ENCODE results near the gene ATP5MC3. TPM values are rescaled to one million over a fixed set of nuclear protein-coding genes. Genes with fewer than 3 reads are reported as not detected.
A peak's percentile ranks its signal among the peaks of the same experiment; 100 is the strongest.

ATP5MC3 gene
- polyA plus RNA-seq, 1 donor from 2014 or later, result 303 TPM

GRCh38 chr2:175166216-175166824 lies 15.2 kb downstream of the ATP5MC3 start:
- H4K20me1 ChIP-seq (ENCODE audit: insufficient read depth), result peaks cover 8% of the 10 kb centered on the region
- H3K27ac ChIP-seq (ENCODE audit: low read length), result peak overlapping the region; percentile 99
- H3K79me2 ChIP-seq (replicated peaks; ENCODE audit: insufficient read depth, low read length), result peaks cover 59% of the 10 kb centered on the region

GRCh38 chr2:175164235-175164634 lies 17.3 kb downstream of the ATP5MC3 start:
- TF ChIP-seq RAD21 (conservative IDR thresholded peaks at IDR 0.05) (no peak), TAF1 (IDR thresholded peaks at IDR 0.05; ENCODE audit: low read depth) (no peak)
- TF ChIP-seq, protein P1, sequence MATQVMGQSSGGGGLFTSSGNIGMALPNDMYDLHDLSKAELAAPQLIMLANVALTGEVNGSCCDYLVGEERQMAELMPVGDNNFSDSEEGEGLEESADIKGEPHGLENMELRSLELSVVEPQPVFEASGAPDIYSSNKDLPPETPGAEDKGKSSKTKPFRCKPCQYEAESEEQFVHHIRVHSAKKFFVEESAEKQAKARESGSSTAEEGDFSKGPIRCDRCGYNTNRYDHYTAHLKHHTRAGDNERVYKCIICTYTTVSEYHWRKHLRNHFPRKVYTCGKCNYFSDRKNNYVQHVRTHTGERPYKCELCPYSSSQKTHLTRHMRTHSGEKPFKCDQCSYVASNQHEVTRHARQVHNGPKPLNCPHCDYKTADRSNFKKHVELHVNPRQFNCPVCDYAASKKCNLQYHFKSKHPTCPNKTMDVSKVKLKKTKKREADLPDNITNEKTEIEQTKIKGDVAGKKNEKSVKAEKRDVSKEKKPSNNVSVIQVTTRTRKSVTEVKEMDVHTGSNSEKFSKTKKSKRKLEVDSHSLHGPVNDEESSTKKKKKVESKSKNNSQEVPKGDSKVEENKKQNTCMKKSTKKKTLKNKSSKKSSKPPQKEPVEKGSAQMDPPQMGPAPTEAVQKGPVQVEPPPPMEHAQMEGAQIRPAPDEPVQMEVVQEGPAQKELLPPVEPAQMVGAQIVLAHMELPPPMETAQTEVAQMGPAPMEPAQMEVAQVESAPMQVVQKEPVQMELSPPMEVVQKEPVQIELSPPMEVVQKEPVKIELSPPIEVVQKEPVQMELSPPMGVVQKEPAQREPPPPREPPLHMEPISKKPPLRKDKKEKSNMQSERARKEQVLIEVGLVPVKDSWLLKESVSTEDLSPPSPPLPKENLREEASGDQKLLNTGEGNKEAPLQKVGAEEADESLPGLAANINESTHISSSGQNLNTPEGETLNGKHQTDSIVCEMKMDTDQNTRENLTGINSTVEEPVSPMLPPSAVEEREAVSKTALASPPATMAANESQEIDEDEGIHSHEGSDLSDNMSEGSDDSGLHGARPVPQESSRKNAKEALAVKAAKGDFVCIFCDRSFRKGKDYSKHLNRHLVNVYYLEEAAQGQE (IDR thresholded peaks at IDR 0.05; ENCODE audit: borderline replicate concordance), result no peak
- Histone ChIP-seq H3K9me2 (ENCODE audit: insufficient read depth, low read length) (no peaks in the 10 kb centered on the region), H3K4me2 (ENCODE audit: low read length) (no peak overlapping the region), H3K79me2 (replicated peaks; ENCODE audit: insufficient read depth, low read length) (peaks cover 80% of the 10 kb centered on the region), H3K27ac (ENCODE audit: low read length) (no peak overlapping the region), H3K9ac (ENCODE audit: low read length) (no peak overlapping the region), H2AFZ (ENCODE audit: low read depth, low read length) (no peak overlapping the region), H3K9me3 (ENCODE audit: low read length) (no peaks in the 10 kb centered on the region), H3K4me3 (ENCODE audit: low read length) (no peak overlapping the region), H3F3A (ENCODE audit: insufficient read depth, low read length, poor library complexity, severe bottlenecking) (no peaks in the 10 kb centered on the region), H3K27me3 (ENCODE audit: insufficient read depth, low read depth, low read length) (no peaks in the 10 kb centered on the region), H3K36me3 (ENCODE audit: insufficient read depth, low read length) (no peaks in the 10 kb centered on the region), H4K20me1 (ENCODE audit: insufficient read depth) (peaks cover 16% of the 10 kb centered on the region)

More at GRCh38 chr2:175166216-175166824, 15.2 kb downstream of the ATP5MC3 start:
- Histone ChIP-seq H3F3A (ENCODE audit: insufficient read depth, low read length, poor library complexity, severe bottlenecking) (no peaks in the 10 kb centered on the region), H3K36me3 (ENCODE audit: insufficient read depth, low read length) (no peaks in the 10 kb centered on the region), H2AFZ (ENCODE audit: low read depth, low read length) (no peak overlapping the region), H3K9ac (ENCODE audit: low read length) (peak overlapping the region; percentile 98), H3K9me3 (ENCODE audit: low read length) (no peaks in the 10 kb centered on the region), H3K27me3 (ENCODE audit: insufficient read depth, low read depth, low read length) (no peaks in the 10 kb centered on the region), H3K4me3 (ENCODE audit: low read length) (peak overlapping the region; percentile 88), H3K9me2 (ENCODE audit: insufficient read depth, low read length) (no peaks in the 10 kb centered on the region), H3K4me2 (ENCODE audit: low read length) (peak overlapping the region; percentile 97)
- no peak for TF ChIP-seq EZH2 (IDR thresholded peaks at IDR 0.05; ENCODE audit: borderline replicate concordance, insufficient read depth, low read length, poor library complexity, severe bottlenecking)
- TF ChIP-seq SMC3 (conservative IDR thresholded peaks at IDR 0.05; ENCODE audit: poor library complexity), result no peak
- TF ChIP-seq, protein P2, sequence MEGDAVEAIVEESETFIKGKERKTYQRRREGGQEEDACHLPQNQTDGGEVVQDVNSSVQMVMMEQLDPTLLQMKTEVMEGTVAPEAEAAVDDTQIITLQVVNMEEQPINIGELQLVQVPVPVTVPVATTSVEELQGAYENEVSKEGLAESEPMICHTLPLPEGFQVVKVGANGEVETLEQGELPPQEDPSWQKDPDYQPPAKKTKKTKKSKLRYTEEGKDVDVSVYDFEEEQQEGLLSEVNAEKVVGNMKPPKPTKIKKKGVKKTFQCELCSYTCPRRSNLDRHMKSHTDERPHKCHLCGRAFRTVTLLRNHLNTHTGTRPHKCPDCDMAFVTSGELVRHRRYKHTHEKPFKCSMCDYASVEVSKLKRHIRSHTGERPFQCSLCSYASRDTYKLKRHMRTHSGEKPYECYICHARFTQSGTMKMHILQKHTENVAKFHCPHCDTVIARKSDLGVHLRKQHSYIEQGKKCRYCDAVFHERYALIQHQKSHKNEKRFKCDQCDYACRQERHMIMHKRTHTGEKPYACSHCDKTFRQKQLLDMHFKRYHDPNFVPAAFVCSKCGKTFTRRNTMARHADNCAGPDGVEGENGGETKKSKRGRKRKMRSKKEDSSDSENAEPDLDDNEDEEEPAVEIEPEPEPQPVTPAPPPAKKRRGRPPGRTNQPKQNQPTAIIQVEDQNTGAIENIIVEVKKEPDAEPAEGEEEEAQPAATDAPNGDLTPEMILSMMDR (IDR thresholded peaks at IDR 0.05; ENCODE audit: poor library complexity, severe bottlenecking), result no peak

DNA sequence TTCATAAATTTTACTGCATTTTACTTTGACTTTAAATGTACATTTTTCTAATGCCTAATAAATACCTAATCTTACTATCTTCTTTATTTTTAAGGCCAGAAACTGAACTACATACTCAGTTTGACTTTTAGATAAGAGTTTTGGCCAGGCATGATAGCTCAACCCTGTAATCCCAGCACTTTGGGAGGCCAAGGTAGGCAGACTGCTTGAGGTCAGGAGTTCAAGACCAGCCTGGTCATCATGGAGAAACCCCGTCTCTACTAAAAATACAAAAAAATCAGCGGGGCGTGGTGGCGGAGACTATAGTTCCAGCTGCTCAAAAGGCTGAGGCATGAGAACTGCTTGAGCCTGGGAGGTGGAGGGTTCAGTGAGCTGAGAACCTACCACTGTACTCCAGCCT lies 22.6 kb downstream of the ATP5MC3 start:
- Histone ChIP-seq H2AFZ (ENCODE audit: low read depth, low read length) (no peak overlapping the region), H3K9me3 (ENCODE audit: low read length) (no peaks in the 10 kb centered on the region), H3K9ac (ENCODE audit: low read length) (no peak overlapping the region), H3K79me2 (replicated peaks; ENCODE audit: insufficient read depth, low read length) (peaks cover 94% of the 10 kb centered on the region), H3K9me2 (ENCODE audit: insufficient read depth, low read length) (no peaks in the 10 kb centered on the region), H3K4me3 (ENCODE audit: low read length) (no peak overlapping the region), H3F3A (ENCODE audit: insufficient read depth, low read length, poor library complexity, severe bottlenecking) (no peaks in the 10 kb centered on the region), H3K27ac (ENCODE audit: low read length) (no peak overlapping the region), H3K27me3 (ENCODE audit: insufficient read depth, low read depth, low read length) (no peaks in the 10 kb centered on the region), H4K20me1 (ENCODE audit: insufficient read depth) (peaks cover 11% of the 10 kb centered on the region), H3K36me3 (ENCODE audit: insufficient read depth, low read length) (no peaks in the 10 kb centered on the region), H3K4me2 (ENCODE audit: low read length) (no peak overlapping the region)
- no peak for TF ChIP-seq TAF1 (IDR thresholded peaks at IDR 0.05; ENCODE audit: low read depth)
- TF ChIP-seq RAD21 (conservative IDR thresholded peaks at IDR 0.05), result no peak
- no peak for TF ChIP-seq POLR2AphosphoS5 (IDR thresholded peaks at IDR 0.05)
- TF ChIP-seq, protein P2 (IDR thresholded peaks at IDR 0.05; ENCODE audit: poor library complexity, severe bottlenecking), result no peak
- TF ChIP-seq EP300 (conservative IDR thresholded peaks at IDR 0.05; ENCODE audit: poor library complexity, severe bottlenecking), result no peak
- TF ChIP-seq SMC3 (conservative IDR thresholded peaks at IDR 0.05; ENCODE audit: poor library complexity), result no peak
- TF ChIP-seq MXI1 (conservative IDR thresholded peaks at IDR 0.05; ENCODE audit: poor library complexity, severe bottlenecking), result no peak
- TF ChIP-seq EZH2 (IDR thresholded peaks at IDR 0.05; ENCODE audit: borderline replicate concordance, insufficient read depth, low read length, poor library complexity, severe bottlenecking), result no peak
- TF ChIP-seq, protein P1 (IDR thresholded peaks at IDR 0.05; ENCODE audit: borderline replicate concordance), result no peak
